Endometrial microvascular endothelial cells (primary cell): ENCODE data around the gene GRM4. TPM values are rescaled to one million over a fixed set of nuclear protein-coding genes. Genes with fewer than 3 reads are reported as not detected.
"Not testable (repeated sequence)": the region's sequence is repeated elsewhere in the genome, so short reads cannot be mapped to it uniquely, and the experiment has no call there.

Experiments used
- in situ Hi-C: cut with HindIII; loops from 2 replicates; pipeline ENCODE4 v1.10.0; 2017; ENCODE audit warnings: low sequenced_read_pairs, low pct_unique_long_range_greater_than_20kb; ENCODE audit errors: inconsistent ontology term
- total RNA-seq: library from RNA; depleted of rRNA; stranded (reverse); fragments of >200 nt; gene quantifications from one replicate; pipeline ENCODE4 v1.2.3, GENCODE V29; 2015; ENCODE audit errors: inconsistent ontology term

The GRM4 gene
- total RNA-seq, 1 donor from 2014 or later: not detected

DNA sequence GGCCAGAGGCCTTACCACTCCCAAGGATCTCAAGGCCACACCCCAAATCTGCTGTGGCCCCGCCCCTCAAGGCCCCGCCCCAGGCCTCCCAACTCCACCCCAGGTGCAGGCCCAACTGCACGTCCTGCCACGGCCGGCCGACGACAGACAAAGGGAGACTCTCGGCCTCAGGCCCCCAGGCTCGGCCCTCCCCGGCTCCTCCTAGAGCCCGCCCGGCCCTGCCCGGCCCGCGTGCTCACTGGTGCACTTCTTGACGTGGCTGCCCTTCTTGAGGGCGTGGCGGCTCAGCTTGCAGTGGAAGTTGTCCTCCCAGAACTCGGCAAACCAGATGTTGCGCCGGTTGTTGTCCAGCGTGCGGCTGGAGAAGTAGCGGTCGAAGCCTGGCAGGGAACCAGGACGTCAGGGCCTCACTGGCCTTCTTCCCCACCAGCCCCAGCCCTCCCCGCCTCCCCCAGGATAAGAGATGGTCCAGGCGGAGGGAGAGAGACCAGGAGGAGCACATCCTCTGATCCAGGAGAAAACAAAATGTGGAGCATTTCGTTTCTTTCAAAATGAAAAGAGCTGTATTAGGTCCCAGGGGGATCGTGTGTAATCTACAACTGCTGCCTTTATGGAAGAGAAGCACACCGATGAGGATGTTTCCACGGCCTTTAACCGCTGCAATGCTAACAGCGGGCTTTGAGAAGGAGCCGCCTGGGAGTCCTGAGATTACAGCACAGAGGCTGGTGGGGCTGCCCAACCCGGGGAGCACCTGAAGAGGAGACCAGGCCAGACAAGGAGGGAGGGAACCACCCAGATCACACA is 89.4 kb downstream of the GRM4 start:
- in situ Hi-C loops: no loop called here

DNA sequence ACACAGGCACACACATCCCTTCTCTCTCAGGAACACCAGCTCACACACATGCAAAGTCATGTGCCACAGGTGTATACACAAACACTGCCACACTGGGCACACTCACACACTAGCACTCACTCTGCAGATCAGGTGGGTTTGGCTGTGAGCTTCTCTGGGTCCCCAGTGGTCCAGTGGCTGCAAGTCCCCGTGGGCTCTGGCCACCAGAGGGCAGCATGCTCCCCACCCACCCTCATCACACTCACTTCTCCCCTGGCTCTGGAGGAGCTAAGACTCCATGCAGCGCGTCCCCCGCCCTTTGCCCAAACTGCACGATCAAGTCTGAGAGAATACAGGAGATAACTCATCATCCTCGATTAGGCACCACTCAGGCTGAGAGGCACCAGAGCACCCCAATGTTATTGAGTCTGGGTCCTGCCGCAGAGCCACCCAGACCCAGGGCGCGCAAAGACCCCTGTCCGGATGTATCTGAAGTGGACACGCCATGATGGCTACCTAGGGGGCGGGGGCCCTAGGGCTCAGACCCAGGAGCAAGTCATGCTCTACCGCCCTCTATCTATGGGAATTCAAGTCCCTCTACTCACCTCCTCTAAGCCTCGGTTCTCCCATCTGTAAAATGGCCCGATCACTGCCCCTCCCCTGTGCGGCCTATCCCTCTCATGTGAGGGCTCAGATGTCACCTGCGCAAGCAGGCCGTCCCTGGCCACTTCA is 90.5 kb downstream of the GRM4 start:
- in situ Hi-C loops: no loop called here

DNA sequence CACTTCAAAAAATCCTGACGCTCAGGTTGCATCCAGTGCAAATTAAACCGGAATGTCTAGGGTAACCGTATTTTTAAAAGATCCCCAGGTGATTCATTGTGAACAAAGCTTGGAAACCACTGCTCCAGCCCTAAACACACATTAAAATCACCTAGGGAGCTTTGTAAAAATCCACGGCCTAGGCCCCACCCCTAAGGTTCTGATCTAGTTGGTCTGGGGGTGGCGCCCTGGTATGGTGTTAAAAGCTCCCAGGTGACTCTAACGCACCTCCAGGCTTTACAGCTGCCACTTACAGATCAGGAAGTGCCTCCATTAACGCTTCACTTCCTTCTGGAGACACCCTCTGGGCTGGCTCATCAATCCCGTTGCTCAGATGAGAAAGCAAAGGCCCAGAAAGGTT is 92.2 kb downstream of the GRM4 start:
- in situ Hi-C loops: no loop called here

DNA sequence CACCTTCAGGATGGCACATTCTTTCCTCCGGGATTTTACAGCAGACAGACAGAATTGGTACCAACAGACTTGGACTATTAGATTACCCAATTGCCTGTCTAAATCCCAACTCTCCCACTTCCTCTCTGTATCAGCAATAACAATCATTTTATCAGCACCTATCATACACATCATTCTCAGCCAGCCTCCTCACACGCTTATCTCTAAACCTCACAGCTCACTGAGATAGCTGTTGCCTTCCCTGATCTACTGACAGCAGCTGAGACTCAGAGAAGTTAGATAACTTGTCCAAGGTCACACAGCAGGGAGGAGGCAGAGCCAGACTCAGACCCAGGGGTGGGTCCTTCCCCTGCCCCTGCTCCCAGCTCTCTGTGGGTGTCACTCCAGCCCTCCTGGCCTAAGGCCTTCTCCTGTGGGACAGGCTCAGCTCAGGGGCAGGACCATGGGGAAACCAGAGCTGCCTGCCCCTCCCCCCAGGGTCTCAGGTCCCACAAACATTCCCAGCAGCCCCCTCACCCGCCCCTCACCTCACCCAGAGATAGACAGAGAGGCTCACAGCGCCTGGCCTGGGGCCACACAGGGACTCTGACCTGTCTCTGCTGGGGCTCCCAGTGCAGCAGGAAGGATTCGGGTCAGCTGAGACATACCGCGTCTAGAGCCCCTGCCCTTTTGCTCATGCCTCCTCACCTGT is 92.8 kb downstream of the GRM4 start:
- in situ Hi-C loops: no loop called here

DNA sequence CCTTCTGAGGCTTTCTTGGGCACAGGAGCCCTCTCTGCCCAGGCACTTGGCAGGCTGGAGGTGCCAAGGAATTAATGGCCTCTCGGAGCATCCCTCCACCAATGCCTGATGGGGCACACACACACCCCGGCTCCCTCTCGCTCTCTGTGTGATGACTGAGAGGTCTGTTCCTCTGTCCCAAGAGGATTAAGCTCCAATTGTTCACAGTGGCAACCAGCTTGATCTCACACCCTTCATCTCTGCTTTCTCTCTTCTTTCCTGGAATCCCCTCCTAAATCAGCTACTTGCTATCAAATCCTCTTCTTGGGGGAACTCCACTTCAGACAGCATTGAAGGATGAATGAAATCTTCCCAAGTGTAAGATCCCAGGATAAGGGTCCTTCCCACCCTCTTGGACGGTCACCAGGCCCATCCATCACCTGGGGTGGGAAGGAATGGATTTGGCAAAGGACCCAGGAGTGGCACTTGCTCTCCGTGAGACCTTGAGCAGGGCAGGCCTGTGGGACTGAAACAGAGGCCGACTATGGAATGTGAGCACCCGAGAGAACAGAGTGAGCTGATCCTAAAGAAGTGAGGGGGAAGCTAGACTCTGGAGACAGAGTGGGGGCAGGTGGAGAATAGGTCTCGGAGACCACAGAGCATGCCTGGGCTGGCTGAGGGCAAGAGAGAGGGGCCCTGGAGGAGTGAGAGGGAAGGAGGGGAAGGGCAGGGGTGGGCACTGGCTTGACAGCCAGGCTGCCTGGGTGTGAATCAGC is 93.6 kb downstream of the GRM4 start:
- in situ Hi-C loops: no loop called here

DNA sequence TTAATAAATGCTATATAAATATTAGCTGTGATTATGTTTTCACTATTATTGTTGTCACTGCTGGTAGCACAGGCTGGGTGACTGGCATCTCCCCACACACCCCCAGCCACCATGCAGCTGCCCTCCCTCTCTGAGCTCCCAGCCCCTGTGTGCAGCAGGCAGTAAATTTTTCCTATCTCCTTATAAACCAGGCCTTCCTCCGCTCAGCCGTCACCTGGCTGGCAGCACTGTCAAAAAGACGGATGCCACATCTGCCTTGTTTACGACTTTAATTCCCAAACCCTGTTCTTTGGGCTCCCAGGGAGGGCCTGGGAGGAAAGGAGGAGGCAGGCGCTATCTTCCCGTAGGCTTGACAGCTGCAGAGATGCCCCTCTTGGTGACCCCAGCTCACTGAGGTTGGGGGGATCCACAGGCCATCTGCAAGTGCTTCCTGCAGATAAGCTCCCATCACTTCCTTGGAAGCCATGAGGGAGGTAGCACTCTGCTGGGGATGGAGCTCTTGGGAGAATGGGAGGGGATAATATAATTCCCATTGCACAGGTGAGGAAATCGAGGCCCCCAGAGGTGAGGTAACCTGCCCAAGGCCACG is 94.5 kb downstream of the GRM4 start:
- in situ Hi-C loops: no loop called here

DNA sequence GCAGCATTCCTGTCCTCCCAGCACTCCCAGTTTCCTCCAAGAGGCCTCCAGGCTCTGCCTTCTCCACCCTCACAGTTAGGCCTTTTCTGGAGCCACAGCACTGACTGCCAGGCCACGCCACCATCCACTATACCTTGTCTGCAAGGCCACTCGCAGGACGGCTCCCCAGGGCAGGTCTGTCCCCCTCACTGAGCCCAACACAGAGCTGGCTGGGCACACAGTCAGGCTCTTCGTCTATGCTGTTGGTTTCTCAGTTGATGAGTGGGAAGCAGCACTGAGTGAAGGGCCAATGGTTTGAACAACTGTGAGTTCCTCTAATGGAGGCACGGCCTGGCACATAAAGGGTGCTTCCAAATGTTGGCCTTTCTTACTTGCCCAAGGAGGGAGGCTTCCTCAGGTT is 95.2 kb downstream of the GRM4 start:
- in situ Hi-C loops: no loop called here

DNA sequence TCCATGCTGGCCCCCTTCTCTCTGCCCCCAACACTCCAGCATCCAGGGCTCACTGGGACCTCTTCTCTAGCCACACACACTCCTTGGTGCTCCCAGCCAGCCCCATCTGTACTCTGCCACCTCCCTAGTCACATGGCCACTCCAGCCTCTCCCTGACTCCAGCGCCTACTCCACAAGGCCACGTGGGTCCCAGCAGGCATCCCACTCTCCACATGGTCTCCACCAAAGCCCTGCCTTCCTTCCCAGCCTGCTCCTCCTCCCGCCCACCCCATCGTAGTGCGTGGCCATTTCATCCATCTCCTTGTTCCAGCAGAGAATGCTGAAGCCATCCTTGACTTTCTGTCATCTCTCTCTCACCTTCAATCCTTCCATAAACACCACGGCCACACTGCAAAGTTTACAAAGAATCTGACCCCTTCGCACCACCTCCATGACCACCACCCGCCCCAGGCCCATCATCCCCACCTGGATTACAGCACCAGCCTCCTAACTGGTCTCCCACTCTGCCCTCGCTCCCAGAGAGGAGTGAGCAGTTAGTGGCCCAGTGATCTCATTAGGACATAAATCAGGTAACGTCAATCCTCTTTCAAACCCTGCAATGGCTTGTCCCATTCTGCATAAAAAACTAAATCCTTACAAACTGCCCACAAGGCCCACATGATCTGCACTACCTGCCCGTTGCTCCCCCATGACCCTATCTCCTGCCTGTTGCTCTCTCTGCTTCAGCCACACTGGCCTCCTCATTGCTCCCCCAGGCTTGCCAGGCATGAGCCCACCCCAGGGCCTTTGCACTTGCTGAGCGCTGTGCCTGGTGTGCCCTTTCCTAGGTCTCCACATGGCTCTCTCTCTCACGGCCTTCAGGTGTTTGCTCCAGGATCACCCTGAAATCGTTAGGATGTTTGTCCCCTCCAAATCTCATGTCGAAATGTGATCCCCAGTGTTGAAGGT is 96.2 kb downstream of the GRM4 start:
- in situ Hi-C loops: no loop called here

DNA sequence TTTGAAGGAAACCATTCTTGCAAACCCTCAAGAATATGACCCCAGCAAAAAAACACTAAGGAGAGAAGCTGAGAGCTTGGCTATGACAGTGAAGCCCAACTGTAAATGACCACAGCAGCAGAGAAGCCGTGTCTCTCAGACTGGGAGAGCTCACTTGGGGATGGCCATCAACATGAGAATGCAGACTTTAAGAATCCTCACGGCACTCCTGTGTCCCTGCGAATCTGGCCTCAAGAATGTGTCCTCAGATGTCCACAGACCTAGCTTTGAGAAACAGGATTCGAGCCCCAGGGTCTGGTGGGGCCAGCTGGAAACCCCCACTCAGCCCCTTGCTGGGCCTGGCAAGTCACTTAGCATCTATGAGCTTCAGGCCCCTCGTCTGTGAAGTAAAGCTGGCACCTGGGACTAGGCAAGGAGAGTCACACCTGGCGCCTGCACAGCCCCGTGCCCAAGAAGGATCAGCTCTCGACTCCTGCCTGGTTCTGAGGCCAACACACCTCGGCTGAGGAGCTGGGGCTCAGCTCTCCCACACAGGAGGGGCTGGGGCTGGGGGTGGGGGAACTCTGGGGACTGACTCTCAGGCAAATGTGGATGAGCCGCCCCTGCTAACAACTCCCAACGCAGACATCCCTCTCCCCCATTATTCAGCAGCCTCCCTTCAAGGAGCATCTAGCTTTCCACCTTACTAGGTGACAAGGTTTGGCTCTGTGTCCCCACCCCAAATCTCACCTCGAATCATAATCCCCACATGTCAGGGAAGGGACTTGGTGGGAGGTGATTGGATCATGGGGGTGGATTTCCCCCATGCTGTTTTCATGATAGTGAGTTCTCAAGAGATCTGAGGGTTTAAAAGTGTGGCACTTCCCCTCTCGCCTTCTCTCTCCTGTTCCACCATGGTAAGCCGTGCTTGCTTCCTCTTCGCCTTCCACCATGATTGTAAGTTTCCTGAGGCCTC is 97.7 kb downstream of the GRM4 start:
- in situ Hi-C loops: no loop called here

DNA sequence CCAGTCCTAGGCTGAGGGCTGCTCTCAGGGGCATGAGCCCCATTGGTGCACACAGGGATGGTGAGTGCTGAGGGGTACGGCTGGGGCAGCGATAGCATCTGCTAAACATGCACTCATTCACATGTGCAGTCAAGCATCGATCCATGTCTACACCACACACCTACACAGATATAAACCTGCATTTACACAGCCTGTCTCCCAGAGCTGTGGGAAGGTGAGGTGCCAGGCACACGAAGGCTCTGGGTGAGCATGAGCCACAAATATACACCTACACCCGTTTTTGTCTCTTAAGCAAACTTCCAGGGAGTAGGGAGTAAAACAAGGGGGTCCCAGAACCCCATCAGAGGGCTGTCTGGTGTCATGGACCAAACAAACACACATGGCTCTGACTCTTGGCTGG is 99.3 kb downstream of the GRM4 start:
- in situ Hi-C loops: no loop called here

DNA sequence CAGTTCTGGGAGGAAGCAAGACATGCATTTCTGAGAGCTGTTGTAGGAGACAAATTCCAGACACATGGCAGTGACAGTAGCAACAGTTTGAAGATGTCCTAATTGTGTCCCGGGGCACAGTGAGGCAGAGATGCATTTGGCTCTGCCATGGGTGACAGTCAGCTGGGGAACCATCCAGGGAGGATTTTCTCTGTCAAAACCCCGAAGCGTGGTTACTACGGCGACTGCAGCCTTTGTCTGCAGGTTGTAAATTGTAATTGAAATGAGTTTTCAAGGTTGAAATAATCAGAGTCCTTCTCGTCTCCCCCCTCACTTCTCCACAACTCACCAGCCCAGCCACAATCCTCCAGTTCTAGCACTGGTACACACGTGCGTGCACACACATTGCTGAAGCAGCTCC is 100.1 kb downstream of the GRM4 start:
- in situ Hi-C loops: no loop called here

DNA sequence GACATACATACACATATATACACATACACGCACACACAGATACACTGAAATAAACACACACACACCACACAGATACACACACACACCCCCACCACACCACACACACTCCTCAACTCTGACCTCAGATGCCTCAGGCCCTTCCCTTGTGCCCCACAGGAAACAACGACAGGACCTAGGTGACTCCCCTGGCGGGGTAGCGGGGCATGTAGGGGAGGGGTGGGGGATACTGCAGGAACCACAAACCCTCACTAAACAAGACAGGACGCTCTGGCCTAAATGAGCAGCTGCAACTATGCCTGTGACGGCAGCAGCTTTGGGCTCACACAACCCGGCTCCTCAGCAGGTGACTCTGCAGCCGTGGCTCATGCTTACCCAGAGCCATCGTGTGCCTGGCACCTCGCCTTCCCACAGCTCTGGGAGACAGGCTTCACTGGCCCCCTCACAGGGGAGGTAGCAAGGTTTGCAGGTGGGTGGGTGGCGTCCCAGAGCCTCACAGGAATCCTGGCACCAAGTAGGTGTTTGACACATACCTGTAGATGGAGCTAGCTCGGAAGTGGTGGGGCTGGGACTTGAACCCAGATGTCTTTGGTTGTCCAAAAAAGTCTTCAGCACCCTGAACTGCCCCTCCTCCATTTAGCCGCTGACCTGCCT is 100.8 kb downstream of the GRM4 start:
- in situ Hi-C loops: no loop called here

DNA sequence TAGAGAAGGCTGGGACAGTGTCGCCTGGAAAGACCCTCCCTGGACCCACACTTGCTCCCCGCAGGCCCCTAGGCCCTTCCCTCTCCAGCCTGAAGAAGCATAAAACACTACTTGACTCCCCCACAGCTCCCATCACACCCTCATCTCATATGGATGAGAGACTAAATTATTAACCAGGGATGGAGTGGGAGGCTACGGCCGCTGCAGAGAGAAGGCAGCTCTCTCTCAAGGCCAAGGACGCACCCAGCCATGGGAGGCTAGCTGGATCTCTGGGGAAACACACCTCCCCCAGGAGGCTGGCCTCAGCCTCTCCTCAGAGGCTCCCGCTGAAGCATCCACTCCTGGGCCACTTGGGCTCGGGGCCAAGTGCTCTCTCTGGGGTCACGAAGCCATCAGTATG is 102.5 kb downstream of the GRM4 start:
- in situ Hi-C loops: no loop called here

DNA sequence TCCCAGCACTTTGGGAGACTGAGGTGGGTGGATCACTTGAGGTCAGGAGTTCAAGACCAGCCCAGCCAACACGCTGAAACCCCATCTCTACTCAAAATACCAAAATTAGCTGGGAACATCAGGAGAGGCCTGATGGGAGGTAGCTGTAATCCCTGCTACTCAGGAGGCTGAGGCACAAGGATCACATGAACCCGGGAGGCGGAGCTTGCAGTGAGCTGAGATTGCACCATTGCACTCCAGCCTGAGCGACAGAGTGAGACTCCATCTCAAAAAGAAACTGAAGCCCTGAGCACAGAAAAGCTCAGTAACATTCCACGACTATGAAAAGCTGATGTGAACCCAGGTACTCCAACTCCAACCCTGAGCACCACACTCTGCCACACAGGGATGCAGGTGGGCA is 103.9 kb downstream of the GRM4 start:
- in situ Hi-C loops: not testable (repeated sequence)

DNA sequence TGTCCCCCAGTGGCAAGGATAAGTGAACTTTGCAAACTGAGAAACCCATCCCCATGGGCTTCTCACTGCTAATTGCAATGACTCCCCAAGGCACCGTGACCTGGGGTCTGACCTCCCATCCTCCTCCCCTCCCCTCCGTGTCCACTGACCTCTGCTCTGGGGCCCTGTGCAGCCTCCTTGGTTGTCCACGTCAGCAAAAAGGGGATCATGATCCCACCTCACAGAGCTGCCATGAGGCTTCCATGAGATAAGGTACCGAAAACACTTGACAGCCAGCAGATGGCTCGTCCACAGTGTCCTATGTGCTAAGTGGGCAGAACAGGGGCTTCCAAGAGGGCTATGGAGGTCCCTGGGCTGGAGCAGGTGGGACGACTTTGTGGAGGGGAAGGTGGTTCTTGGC is 104.5 kb downstream of the GRM4 start:
- in situ Hi-C loops: no loop called here

DNA sequence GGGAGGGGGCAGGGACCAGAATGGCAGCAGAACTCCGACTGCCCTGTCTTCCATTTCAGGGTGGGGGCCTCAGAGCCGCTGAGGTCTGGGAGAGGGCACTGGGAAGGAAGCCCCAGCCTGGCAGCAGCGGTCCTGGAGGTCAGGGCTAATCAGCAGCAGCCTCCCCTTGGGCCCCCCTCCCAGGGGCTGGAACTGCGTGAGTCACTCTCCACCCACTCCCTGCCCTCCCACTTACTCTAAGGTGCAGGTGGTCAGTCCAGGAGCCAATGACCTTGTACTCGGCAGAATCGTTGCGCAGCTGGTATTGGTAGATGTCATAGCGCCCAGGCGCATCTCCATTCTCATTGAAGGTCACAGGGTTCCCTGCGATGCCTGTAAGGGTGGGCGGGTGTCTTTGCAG is 105.9 kb downstream of the GRM4 start:
- in situ Hi-C loops: no loop called here
